Transverse colon (tissue), 3 donors: Measurements from ENCODE around the gene HINT2.

Experiments
- CTCF ChIP-seq, 5 experiments: fragments of 200-600 bp in 3 of 5; fragments of 450-650 bp in 2 of 5; sonication (generic) in 3 of 5; IDR thresholded peaks; 1 replicate in 2 of 5; 2 replicates in 3 of 5; pipeline ENCODE4 v1.5.1; 2016 to 2017; ENCODE audit warnings: antibody characterized with exemption in 5 of 5, inconsistent platforms in 3 of 5, mild to moderate bottlenecking in 2 of 5, moderate library complexity in 1 of 5
- POLR2A ChIP-seq: fragments of 450-650 bp; IDR thresholded peaks from one replicate; pipeline ENCODE4 v1.6.1; 2016; ENCODE audit warnings: antibody characterized with exemption, mild to moderate bottlenecking, moderate library complexity

GRCh38 chr9:35859990-35860339 lies 45.1 kb upstream of the HINT2 start:
- no peak for TF ChIP-seq CTCF (IDR thresholded peaks at IDR 0.05)
- no peak for TF ChIP-seq POLR2A
